NCI-H187 treated with DMSO at 0.1 percent for 48 hours (cell line): Measurements from ENCODE around the gene GLIS2.

Source experiments
- DNase-seq: peaks from one replicate; lab custom pipeline; 2025; lab: John Stamatoyannopoulos, UW

GLIS2 gene

DNA sequence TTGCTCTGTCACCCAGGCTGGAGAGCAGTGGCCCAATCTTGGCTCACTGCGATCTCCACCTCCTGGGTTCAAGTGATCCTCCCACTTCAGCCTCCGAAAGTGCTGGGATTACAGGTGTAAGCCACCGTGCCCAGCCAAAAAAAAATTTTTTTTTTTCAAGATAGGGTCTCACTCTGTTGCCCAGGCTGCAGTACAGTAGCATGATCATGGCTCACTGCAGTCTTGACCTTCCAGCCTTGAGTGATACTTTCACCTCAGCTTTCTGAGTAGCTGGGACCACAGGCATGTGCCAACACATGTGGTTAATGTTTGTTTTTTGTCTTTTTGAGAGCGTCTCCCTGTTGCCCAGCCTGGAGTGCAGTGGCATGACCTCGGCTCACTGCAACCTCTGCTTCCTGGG is 37.0 kb downstream of the GLIS2 start:
- DNase-seq, result no peak

- DNase-seq, result no peak
Measured at GRCh38 chr16:4353675-4354074, 37.8 kb downstream of the GLIS2 start.

- DNase-seq, result no peak
Measured at GRCh38 chr16:4354512-4355409, 38.9 kb downstream of the GLIS2 start.

- no peak for DNase-seq
Measured at GRCh38 chr16:4356820-4357219, 41.0 kb downstream of the GLIS2 start.

DNA sequence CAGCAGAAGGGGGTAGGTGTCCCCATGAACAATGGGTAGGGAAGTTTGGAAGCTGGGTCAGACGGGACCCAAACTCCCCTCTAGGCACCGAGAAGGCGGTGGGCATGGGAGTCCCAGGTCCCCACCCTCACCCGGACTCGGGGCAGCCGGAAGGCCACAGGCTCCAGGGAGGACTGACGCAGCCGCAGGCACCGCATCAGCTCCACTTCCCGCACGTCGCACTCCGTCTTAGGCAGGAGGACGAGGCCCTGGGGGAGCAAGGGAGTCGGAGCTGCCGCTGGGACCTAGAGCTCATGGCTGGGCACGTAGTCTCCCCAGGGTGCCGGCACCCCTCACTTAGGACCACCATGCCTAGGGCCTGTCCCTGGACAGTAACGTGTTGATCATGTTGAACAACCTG is 42.4 kb downstream of the GLIS2 start:
- DNase-seq, result no peak

DNA sequence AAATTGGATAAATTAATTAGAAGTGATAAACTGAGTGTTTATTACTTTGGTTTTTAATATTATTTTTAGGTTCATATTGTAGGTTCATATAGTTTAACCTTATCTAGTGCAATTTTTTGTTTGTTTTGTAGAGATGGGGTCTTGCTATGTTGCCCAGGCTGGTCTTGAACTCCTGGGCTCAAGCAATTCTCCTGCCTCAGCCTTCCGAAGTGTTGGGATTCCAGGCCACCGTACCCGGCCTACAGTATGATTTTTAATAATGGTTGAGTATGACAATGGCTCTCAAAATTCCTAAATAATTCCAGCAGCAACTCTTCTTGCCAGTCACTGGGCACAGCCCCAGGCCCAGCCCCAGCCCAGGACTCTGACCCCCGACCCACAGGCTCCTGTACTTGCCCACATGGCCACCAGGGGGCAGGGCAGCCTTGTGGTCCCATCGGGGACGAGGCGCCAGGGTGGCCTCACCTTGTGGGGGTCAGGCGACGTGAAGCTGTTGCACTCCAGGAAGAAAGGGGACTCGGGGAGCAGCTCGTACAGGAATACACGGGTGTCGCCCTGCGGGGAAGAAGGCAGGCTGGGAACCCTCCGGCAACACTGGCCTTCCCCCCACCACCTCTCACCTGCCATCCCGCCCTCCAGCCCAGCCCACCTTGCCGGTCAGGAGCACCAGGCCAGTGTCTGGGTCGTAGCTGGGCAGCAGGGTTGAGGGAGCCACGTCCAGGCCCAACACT is 43.1 kb downstream of the GLIS2 start:
- no peak for DNase-seq

DNA sequence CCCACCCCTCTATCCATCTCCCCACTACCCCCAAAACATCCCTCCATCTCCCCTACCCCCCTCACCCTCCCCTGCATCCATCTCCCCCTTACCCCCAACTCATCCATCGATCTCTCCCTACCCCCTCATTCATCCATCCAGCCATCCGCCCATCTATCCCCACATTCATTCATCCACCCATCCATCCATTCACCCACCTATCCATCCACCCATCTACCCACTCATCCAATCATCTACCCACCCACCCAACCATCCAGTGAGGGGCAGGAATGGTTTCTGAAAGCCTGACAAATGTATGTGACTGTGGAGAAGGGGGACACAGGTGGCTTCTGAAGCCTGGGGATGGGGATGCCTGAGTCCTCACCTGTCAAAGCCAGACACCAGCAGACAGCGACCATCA is 44.0 kb downstream of the GLIS2 start:
- DNase-seq, result no peak

DNA sequence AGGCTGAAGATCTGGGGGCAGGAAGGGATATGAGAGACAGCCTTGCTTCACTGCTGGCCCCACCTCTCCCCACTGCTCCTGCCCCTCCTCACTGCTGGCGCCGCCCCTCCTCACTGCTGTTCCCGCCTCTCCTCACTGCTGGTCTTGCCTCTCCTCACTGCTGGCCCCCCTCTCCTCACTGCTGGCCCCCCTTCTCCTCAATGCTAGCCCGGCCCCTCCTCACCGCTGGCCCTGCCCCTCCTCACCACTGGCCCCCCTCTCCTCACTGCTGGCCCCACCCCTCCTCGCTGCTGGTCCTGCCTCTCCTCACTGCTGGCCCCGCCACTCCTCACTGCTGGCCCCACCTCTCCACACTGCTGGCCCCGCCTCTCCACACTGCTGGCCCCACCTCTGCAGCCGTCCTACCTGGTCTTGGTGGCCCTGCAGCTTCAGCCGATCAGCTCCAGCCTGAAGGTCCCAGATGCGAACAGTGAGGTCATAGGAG is 44.7 kb downstream of the GLIS2 start:
- DNase-seq, result no peak

DNA sequence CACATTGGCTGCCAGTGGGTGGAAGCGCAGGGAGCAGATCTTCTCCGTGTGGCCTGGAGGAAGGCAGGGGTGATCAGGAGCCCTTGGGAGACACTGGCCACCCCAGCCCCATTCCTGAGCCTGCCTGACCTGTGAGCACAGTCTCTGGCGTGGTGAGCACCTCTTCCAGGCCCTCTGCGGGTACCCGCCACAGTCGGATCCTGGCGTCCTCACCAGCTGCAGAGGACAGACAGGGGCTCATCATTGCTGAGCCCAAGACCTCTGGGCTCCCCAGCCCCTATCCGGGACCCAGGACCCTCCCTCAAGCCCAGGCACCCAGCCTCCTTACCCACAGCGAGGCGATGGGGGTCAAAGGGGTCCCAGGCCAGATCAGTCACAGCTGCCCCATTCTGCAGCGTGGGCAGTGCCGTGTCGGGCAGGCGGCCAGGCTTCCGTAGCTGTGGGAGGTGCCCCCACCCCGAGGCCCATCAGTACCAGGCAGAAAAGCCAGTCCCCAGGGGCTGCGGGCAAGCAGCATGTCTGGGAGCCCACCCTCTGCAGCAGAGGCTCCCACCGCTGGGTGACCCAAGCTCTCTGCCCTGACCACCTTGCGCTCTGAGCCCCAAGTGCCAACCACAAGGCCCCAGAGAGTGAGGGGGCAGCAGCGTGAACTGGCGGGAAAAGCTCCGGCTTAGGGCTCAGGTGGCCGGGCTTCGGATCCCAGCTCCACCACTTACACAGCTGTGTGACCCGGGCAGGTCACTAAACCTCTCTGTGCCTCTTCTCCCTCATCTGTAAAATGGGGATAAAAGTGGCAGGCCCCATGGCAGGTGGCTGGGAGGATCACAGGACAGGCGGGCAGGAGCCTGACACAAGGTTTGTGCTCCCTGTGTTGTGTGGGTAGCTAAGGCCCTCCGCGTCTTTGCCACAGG is 45.4 kb downstream of the GLIS2 start:
- no peak for DNase-seq

GRCh38 chr16:4361944-4362311 is 46.1 kb downstream of the GLIS2 start:
- no peak for DNase-seq

DNA sequence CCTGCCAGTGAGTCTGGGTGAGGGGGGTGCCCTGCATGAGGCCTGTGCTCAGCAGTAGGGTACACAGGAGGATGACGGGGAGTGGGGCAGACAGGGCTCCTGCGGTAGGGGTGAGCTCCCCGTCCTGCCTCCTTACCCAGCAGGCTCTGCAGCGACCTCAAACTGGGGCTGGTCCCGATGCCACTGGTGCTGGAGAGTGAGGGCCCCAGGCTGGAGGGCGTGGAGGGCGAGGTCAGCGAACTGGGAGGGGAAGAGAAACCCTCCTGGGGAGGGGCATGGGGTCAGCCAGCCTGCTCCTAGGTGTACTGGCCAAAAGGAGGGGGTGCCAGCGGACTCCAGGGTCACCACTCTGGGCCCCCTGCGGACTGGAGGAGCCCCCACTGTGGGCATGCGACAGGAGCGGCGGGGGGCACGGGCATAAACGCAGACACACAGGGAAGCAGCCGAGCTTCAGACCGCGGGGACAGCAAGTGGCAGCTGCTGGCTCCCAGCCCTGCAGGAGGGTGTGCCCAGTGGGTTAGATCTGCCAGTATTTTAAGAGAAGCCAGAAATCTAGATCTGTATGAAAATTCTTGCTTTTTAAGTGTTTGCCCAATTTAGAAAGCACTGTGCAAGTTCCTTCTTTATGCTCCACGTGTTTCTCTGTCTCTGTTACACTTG is 46.7 kb downstream of the GLIS2 start:
- no peak for DNase-seq

- DNase-seq, result no peak
Measured at GRCh38 chr16:4364196-4365013, 48.5 kb downstream of the GLIS2 start.

DNA sequence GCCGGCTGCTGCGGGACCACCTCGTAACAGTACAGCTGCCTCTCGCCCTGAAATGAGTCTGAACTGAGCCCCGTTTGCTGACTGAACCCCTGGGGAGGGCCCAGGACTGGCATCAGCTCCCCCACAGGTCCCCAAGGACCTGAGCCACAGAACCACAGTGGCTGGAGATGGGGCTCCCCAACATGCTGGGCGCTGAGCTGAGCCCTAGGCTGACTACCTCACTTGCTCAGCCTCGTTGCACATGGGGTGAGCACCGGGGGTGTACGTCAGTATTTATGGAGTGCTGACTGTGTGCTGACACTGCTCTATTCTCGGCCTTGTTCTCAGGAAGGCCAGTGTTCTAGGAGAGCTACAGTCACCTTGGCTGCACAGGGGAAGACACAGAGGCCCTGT is 49.1 kb downstream of the GLIS2 start:
- no peak for DNase-seq

- no peak for DNase-seq
Measured at GRCh38 chr16:4365615-4366014, 49.7 kb downstream of the GLIS2 start.

GRCh38 chr16:4366016-4366415 is 50.1 kb downstream of the GLIS2 start:
- no peak for DNase-seq

DNA sequence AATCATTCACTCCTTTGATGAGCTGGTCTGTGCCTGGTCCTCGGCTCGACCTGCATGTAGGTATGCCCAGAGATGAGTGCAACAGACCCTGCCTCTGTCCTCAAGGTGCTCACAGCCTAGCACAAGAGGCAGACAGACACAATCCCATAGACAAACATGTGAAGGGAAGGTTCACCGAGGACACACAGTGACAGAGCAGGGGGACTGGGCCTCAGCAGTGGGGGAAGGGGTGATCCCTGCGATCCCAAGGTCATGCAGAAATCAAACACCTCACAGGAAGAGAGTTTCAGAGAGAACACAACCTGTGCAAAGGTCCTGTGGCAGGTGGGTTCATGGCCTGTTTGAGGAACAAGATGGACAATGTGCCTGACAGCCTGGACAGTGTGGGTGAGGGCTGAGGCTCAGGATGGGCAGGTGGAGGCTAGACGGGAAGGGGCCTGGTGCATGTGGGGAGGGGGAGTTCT is 51.6 kb downstream of the GLIS2 start:
- no peak for DNase-seq

DNA sequence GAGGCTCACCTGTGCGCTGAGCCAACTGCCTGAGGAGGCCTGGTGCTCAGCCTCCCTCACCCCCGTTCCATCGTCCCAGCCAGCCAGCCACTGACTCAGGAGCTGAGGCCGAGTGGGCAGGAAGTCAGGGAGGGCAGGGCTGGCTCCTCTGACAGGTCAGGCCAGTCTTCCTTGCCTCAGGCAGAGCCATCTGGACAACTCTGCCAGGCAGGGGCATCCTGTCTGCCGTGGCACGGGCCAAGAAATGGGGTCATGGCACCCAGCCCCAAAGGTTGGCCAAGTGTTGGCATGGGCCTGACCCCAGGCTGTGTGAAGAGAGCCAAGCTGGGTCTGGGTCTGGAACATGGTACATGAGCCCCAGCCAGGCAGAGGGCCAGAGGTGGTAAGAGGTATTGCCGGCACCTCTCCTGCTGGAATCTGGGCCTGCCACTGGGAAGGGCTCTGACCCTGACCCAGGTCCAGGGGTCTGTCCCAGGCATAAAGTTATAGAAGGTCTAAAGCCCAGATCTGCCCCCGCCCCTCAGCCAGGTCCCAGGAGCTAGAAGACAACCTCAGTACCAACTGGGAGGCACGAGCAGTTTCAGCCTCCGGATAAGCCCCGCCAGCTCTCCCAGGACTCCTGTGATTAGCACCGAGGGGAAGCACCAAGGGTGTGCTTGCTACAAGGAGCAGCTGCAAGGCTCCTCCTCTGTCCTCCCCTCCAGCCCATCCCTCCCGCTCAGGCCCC is 53.3 kb downstream of the GLIS2 start:
- DNase-seq, result no peak

DNA sequence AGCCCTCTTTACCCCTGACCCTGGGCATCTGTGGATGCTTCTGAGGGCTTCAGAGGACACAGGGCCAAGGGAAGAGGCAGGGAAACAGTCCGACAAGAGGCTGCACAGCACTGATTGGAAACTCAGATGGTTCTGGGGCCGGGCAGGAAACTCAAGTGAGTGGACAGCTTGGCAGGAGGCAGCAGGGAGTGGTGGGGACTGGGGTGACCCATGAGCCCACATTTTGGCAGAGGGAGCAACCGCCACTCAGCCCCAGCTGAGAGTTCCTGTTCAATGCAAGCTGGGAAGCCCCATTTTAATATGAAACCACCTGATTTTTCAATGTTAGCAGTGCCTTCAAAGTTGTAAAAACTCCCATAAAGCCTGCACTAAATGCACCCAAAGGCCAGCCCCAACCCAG is 54.3 kb downstream of the GLIS2 start:
- no peak for DNase-seq

DNA sequence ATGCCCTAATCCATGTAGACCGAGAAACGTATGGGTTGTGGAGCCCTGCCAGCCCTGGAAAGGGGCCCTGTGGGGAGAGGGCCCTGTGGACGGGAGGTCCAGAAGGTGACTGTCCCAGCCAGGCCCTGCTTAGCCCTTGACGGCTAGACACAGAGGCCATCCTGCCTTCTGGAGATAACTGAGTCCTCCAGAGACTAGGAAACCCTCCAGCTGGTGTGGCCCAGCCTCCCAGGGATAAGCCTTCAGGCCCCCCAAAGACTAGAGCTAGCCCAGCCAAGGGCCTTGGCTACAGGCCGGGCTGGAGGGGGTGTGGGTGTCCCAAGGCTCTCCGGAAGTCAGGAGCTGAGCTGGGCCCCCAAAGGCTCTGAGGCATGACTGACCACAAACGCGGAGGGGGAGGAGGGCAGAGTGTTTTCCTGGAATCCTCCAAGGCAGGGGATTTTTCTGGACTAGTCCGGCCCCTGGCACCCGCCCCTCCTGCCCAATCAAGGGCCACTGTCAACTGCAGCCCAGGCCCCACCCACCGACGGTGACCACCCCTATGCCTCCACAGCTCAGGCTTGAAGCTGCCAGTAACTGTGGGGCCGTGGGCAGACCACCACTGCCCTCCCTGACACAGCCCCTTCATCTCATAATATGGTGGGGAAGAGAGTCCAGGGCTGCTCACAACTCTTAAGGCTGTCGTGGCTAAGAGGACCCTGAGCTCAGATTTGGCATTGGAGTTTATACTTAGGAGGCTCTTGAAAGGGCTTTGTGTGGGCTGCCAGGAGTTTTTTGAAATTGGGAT is 54.9 kb downstream of the GLIS2 start:
- no peak for DNase-seq
